SK-N-MC (cell line): Measurements from ENCODE around the gene ANKDD1B.

Experiments used
- EZH2 ChIP-seq: fragments of 200-600 bp; sonication (generic); IDR thresholded peaks from one replicate; pipeline ENCODE4 v1.6.1; 2017; ENCODE audit warnings: antibody characterized with exemption
- FOXP2 ChIP-seq: optimal IDR thresholded peaks from 2 replicates; pipeline ENCODE3; 2011; ENCODE audit warnings: mild to moderate bottlenecking, moderate library complexity; ENCODE audit not compliant: insufficient read depth; ENCODE audit errors: extremely low read length, control extremely low read depth
- POLR2AphosphoS5 ChIP-seq: IDR thresholded peaks from 2 replicates; pipeline ENCODE4 v1.6.1; 2012; ENCODE audit warnings: mild to moderate bottlenecking, low read depth, low read length, borderline replicate concordance

- no peak for TF ChIP-seq POLR2AphosphoS5
- no peak for TF ChIP-seq EZH2
- no peak for TF ChIP-seq FOXP2
Observed at GRCh38 chr5:75603821-75604220, 7.4 kb upstream of the ANKDD1B start.
